Measurements from ENCODE around the gene URI1.

Gene URI1

GRCh38 chr19:30009013-30009412 lies 67.0 kb downstream of the URI1 start:
- Histone ChIP-seq H3K27me3 (ENCODE audit: insufficient read depth, low read length) (no peaks in the 10 kb centered on the region), H2AFZ (ENCODE audit: low read length) (no peak overlapping the region), H3K9me3 (ENCODE audit: low read length) (no peaks in the 10 kb centered on the region), H3F3A (ENCODE audit: insufficient read depth, low read length) (no peaks in the 10 kb centered on the region), H3K4me2 (ENCODE audit: low read length) (no peak overlapping the region), H3K27ac (ENCODE audit: low read depth, low read length, poor library complexity, severe bottlenecking) (no peak overlapping the region), H3K9me2 (ENCODE audit: low read depth, low read length) (no peaks in the 10 kb centered on the region), H3K4me3 (ENCODE audit: low read depth, low read length, poor library complexity, severe bottlenecking) (no peak overlapping the region), H4K20me1 (ENCODE audit: insufficient read depth, low read length) (no peaks in the 10 kb centered on the region), H3K9ac (ENCODE audit: low read length) (no peak overlapping the region), H3K36me3 (ENCODE audit: insufficient read depth, low read length) (peaks cover 84% of the 10 kb centered on the region), H3K79me2 (ENCODE audit: insufficient read depth, low read length) (no peaks in the 10 kb centered on the region), H3K4me1 (ENCODE audit: insufficient read depth, low read length, severe bottlenecking) (no peaks in the 10 kb centered on the region)
- TF ChIP-seq CTCF (IDR thresholded peaks at IDR 0.05; ENCODE audit: low read length) (no peak), EZH2 (IDR thresholded peaks at IDR 0.05; ENCODE audit: borderline replicate concordance, low read length) (no peak)

DNA sequence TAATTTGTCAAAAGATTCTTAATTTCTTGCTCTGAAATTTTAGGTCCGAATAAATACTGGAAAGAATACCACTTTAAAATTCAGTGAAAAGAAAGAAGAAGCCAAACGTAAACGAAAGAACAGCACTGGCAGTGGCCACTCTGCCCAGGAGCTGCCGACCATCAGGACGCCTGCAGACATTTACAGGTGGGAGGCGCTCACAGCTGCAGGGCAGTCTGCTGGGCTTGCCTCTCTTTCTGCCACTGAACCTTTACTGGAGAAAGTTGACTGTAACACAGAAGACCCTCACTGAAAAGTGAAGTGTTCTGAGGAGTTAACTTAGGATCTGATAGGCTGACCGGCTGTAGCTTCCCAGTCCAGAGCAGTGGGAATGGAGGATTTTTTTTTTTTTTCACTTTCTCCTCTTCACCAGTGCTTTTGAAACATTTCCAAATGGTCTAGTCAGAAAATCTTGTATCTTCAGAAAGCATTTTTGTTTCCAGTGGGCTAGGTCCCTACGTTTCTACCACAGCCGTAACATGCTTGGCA lies 69.1 kb downstream of the URI1 start:
- H3K36me3 ChIP-seq (ENCODE audit: insufficient read depth, low read length) = peaks cover 85% of the 10 kb centered on the region
- H3F3A ChIP-seq (ENCODE audit: insufficient read depth, low read length) = no peaks in the 10 kb centered on the region
- no peaks in the 10 kb centered on the region for H3K79me2 ChIP-seq (ENCODE audit: insufficient read depth, low read length)
- H3K9me2 ChIP-seq (ENCODE audit: low read depth, low read length) = no peaks in the 10 kb centered on the region
- no peak overlapping the region for H3K9ac ChIP-seq (ENCODE audit: low read length)
- no peak overlapping the region for H3K27ac ChIP-seq (ENCODE audit: low read depth, low read length, poor library complexity, severe bottlenecking)
- H3K4me2 ChIP-seq (ENCODE audit: low read length) = no peak overlapping the region
- no peak overlapping the region for H2AFZ ChIP-seq (ENCODE audit: low read length)
- H3K4me3 ChIP-seq (ENCODE audit: low read depth, low read length, poor library complexity, severe bottlenecking) = no peak overlapping the region
- H3K4me1 ChIP-seq (ENCODE audit: insufficient read depth, low read length, severe bottlenecking) = no peaks in the 10 kb centered on the region
- TF ChIP-seq EZH2 (IDR thresholded peaks at IDR 0.05; ENCODE audit: borderline replicate concordance, low read length) (no peak), CTCF (IDR thresholded peaks at IDR 0.05; ENCODE audit: low read length) (no peak)
- H3K27me3 ChIP-seq (ENCODE audit: insufficient read depth, low read length) = no peaks in the 10 kb centered on the region
- H3K9me3 ChIP-seq (ENCODE audit: low read length) = no peaks in the 10 kb centered on the region
- no peaks in the 10 kb centered on the region for H4K20me1 ChIP-seq (ENCODE audit: insufficient read depth, low read length)

DNA sequence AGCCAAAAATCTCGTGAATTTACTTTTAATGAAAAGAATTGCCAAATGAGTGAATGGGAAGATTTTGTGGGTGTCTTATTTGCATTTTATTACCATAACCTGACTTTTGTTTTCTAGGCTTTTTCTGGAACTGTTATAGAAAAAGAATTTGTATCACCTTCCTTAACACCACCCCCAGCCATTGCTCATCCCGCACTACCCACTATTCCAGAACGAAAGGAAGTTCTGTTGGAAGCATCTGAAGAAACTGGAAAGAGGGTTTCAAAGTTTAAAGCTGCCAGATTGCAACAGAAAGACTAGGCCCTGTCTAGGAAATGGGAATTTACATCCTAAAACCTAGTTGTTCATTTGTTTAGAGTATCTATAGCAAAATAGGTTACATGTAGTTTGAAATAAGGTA lies 72.7 kb downstream of the URI1 start:
- TF ChIP-seq CTCF (IDR thresholded peaks at IDR 0.05; ENCODE audit: low read length) (no peak), EZH2 (IDR thresholded peaks at IDR 0.05; ENCODE audit: borderline replicate concordance, low read length) (no peak)

More for the DNA sequence above, 72.7 kb downstream of the URI1 start:
- H3K9me3 ChIP-seq (ENCODE audit: low read length) = no peaks in the 10 kb centered on the region
- no peak overlapping the region for H3K27ac ChIP-seq (ENCODE audit: low read depth, low read length, poor library complexity, severe bottlenecking)
- H2AFZ ChIP-seq (ENCODE audit: low read length) = no peak overlapping the region
- peaks cover 57% of the 10 kb centered on the region for H3K36me3 ChIP-seq (ENCODE audit: insufficient read depth, low read length)
- H3K9ac ChIP-seq (ENCODE audit: low read length) = no peak overlapping the region
- H3K79me2 ChIP-seq (ENCODE audit: insufficient read depth, low read length) = no peaks in the 10 kb centered on the region
- no peak overlapping the region for H3K4me2 ChIP-seq (ENCODE audit: low read length)
- H3K27me3 ChIP-seq (ENCODE audit: insufficient read depth, low read length) = no peaks in the 10 kb centered on the region
- no peaks in the 10 kb centered on the region for H4K20me1 ChIP-seq (ENCODE audit: insufficient read depth, low read length)
- H3K4me1 ChIP-seq (ENCODE audit: insufficient read depth, low read length, severe bottlenecking) = no peaks in the 10 kb centered on the region
- no peaks in the 10 kb centered on the region for H3F3A ChIP-seq (ENCODE audit: insufficient read depth, low read length)
- no peaks in the 10 kb centered on the region for H3K9me2 ChIP-seq (ENCODE audit: low read depth, low read length)
- no peak overlapping the region for H3K4me3 ChIP-seq (ENCODE audit: low read depth, low read length, poor library complexity, severe bottlenecking)
